B cell (primary cell): ENCODE results near the gene FBXL16.

ENCODE experiments used
- EZH2 ChIP-seq: IDR thresholded peaks from 2 replicates; pipeline ENCODE4 v1.6.1; 2012; ENCODE audit warnings: borderline replicate concordance, low read depth, mild to moderate bottlenecking, moderate library complexity, low read length; ENCODE audit not compliant: insufficient read depth, poor library complexity, severe bottlenecking
- TF ChIP-seq, protein P1 (sequence below): fragments of 200-600 bp; IDR thresholded peaks from one replicate; pipeline ENCODE4 v1.8.0; 2022; ENCODE audit warnings: antibody characterized with exemption, mild to moderate bottlenecking

- TF ChIP-seq, protein P1, sequence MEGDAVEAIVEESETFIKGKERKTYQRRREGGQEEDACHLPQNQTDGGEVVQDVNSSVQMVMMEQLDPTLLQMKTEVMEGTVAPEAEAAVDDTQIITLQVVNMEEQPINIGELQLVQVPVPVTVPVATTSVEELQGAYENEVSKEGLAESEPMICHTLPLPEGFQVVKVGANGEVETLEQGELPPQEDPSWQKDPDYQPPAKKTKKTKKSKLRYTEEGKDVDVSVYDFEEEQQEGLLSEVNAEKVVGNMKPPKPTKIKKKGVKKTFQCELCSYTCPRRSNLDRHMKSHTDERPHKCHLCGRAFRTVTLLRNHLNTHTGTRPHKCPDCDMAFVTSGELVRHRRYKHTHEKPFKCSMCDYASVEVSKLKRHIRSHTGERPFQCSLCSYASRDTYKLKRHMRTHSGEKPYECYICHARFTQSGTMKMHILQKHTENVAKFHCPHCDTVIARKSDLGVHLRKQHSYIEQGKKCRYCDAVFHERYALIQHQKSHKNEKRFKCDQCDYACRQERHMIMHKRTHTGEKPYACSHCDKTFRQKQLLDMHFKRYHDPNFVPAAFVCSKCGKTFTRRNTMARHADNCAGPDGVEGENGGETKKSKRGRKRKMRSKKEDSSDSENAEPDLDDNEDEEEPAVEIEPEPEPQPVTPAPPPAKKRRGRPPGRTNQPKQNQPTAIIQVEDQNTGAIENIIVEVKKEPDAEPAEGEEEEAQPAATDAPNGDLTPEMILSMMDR: no peak
- TF ChIP-seq EZH2: no peak
Observed at GRCh38 chr16:752007-752312, 46.4 kb upstream of the FBXL16 start.
